BJ (cell line): ENCODE measurements around the gene GJB5. TPM values are rescaled to one million over a fixed set of nuclear protein-coding genes. Genes with fewer than 3 reads are reported as not detected.
"Not testable (repeated sequence)": the region's sequence is repeated elsewhere in the genome, so short reads cannot be mapped to it uniquely, and the experiment has no call there.

Source experiments
- CTCF ChIA-PET: fragments of 350-600 bp; formaldehyde crosslinking; extraction: SDS; loops from one replicate; lab custom pipeline; 2021; ENCODE audit warnings: antibody characterized with exemption, inconsistent platforms; lab: Yijun Ruan, JAX
- POLR2A ChIA-PET: fragments of 300-600 bp; sonication (Branson Sonifier 250); formaldehyde crosslinking; extraction: SDS; loops from one replicate; lab custom pipeline; 2021; ENCODE audit warnings: antibody characterized with exemption; lab: Charles Lee
- DNase-seq: peaks from one replicate; pipeline ENCODE4 v3.0.0-alpha.2; 2011; ENCODE audit warnings: low read depth
- H3K27me3 ChIP-seq: 2 replicates; pipeline ENCODE4 v1.6.0; 2011; ENCODE audit warnings: low read length; ENCODE audit not compliant: control insufficient read depth, insufficient read depth
- H3K36me3 ChIP-seq: 2 replicates; pipeline ENCODE4 v1.5.1; 2011; ENCODE audit warnings: low read length; ENCODE audit not compliant: control insufficient read depth, insufficient read depth
- H3K4me3 ChIP-seq: 2 replicates; pipeline ENCODE4 v1.5.1; 2011; ENCODE audit warnings: low read depth, mild to moderate bottlenecking, control low read depth, low read length
- CTCF ChIP-seq: IDR thresholded peaks from 2 replicates; pipeline ENCODE4 v1.5.1; 2011; ENCODE audit warnings: low read depth, mild to moderate bottlenecking, control low read depth, inconsistent platforms, low read length, moderate library complexity; ENCODE audit not compliant: insufficient read depth
- polyA plus RNA-seq: library from polyadenylated mRNA; depleted of rRNA; stranded (reverse); fragments of >200 nt; gene quantifications from 2 replicates; pipeline ENCODE4 v1.2.3, GENCODE V29; 2011

GJB5 gene
- polyA plus RNA-seq, 1 experiment = not detected

- Histone ChIP-seq H3K36me3 (no peaks in the 10 kb centered on the region), H3K27me3 (no peaks in the 10 kb centered on the region), H3K4me3 (no peak overlapping the region)
- no peak for DNase-seq
- TF ChIP-seq CTCF = no peak
- ChIA-PET CTCF (interaction anchor here (1.8 kb wide), 1 partner anchor 22 kb away, joined by 8 read pairs; no protein-coding TSS in a partner anchor), POLR2A (no interaction called here)
These were observed 33.6 kb upstream of the GJB5 start for GRCh38 chr1:34721241-34721640.

GRCh38 chr1:34721646-34722355 lies 33.0 kb upstream of the GJB5 start:
- DNase-seq = no peak
- H3K4me3 ChIP-seq = no peak overlapping the region
- H3K27me3 ChIP-seq = no peaks in the 10 kb centered on the region
- ChIA-PET CTCF (interaction anchor here (1.8 kb wide), 1 partner anchor 21 kb away, joined by 8 read pairs; no protein-coding TSS in a partner anchor), POLR2A (no interaction called here)
- H3K36me3 ChIP-seq = no peaks in the 10 kb centered on the region
- TF ChIP-seq CTCF = no peak

GRCh38 chr1:34726861-34727260 lies 28.0 kb upstream of the GJB5 start:
- no peak for DNase-seq
- CTCF ChIA-PET = interaction anchor here (3.2 kb wide), 1 partner anchor 16 kb away, joined by 11 read pairs; no protein-coding TSS in a partner anchor
- POLR2A ChIA-PET = no interaction called here
- no peak for TF ChIP-seq CTCF
- Histone ChIP-seq H3K27me3 (no peaks in the 10 kb centered on the region), H3K36me3 (no peaks in the 10 kb centered on the region), H3K4me3 (no peak overlapping the region)

GRCh38 chr1:34730485-34730884 lies 24.4 kb upstream of the GJB5 start:
- POLR2A ChIA-PET = no interaction called here

GRCh38 chr1:34732831-34733230 lies 22.0 kb upstream of the GJB5 start:
- CTCF ChIA-PET = interaction anchor here (5.1 kb wide), 1 partner anchor 11 kb away, joined by 24 read pairs; no protein-coding TSS in a partner anchor
- DNase-seq, H3K36me3 ChIP-seq, H3K4me3 ChIP-seq, POLR2A ChIA-PET, H3K27me3 ChIP-seq: not testable (repeated sequence)

More at GRCh38 chr1:34730485-34730884, 24.4 kb upstream of the GJB5 start:
- H3K36me3 ChIP-seq = no peaks in the 10 kb centered on the region
- no peak overlapping the region for H3K4me3 ChIP-seq
- DNase-seq = no peak
- CTCF ChIA-PET = interaction anchor here (0.9 kb wide), 1 partner anchor 12 kb away, joined by 3 read pairs; no protein-coding TSS in a partner anchor
- H3K27me3 ChIP-seq = no peaks in the 10 kb centered on the region
- no peak for TF ChIP-seq CTCF
